H1 (cell line): ENCODE results near the gene FAM8A1.
"Not testable (repeated sequence)": the region's sequence is repeated elsewhere in the genome, so short reads cannot be mapped to it uniquely, and the experiment has no call there.

ENCODE experiments used
- CTCF ChIP-seq, 3 experiments: IDR thresholded peaks; 1 replicate in 2 of 3; 2 replicates in 1 of 3; pipeline versions ENCODE4 v1.5.1 to v1.6.1; 2011; ENCODE audit warnings: low read length in 3 of 3, mild to moderate bottlenecking in 3 of 3, inconsistent platforms in 2 of 3, low read depth in 1 of 3, moderate library complexity in 1 of 3; ENCODE audit not compliant: insufficient read depth in 1 of 3; ENCODE audit errors: control extremely low read depth in 1 of 3
- HDAC6 ChIP-seq: IDR thresholded peaks from one replicate; pipeline ENCODE4 v1.7.1; 2012; ENCODE audit warnings: low read depth, mild to moderate bottlenecking, inconsistent platforms, low read length, moderate library complexity
- MAX ChIP-seq: IDR thresholded peaks from 2 replicates; pipeline ENCODE4 v1.6.1; 2012; ENCODE audit warnings: inconsistent platforms
- RAD21 ChIP-seq, 2 experiments: IDR thresholded peaks in 1 of 2; conservative IDR thresholded peaks in 1 of 2; 2 replicates each; pipeline ENCODE4 v1.6.1; 2011; ENCODE audit warnings: low read depth in 2 of 2, low read length in 2 of 2, improper control_type of control experiment in 1 of 2, inconsistent platforms in 1 of 2, mild to moderate bottlenecking in 1 of 2, moderate library complexity in 1 of 2
- RFX5 ChIP-seq: IDR thresholded peaks from 2 replicates; pipeline ENCODE4 v1.6.1; 2011; ENCODE audit warnings: low read depth, low read length, improper control_type of control experiment, borderline replicate concordance
- SIRT6 ChIP-seq: IDR thresholded peaks from one replicate; pipeline ENCODE4 v1.7.1; 2012; ENCODE audit warnings: low read length, inconsistent platforms

DNA sequence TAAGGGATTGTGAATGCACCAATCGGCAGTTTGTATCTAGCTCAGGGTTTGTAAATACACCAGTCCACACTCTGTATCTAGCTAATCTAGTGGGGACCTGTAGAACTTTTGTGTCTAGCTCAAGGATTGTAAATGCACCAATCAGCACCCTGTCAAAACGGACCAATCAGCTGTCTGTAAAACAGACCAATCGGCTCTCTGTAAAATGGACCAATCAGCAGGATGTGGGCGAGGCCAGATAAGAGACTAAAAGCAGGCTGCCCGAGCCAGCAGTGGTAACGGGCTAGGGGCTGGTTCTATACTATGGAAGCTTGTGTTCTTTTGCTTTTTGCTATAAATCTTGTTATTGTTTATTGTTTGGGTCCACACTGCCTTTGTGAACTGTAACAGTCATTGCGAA is 18.8 kb upstream of the FAM8A1 start:
- TF ChIP-seq RFX5; CTCF (IDR thresholded peaks at IDR 0.05; ENCODE audit: control extremely low read depth in 1 of 3, insufficient read depth in 1 of 3, low read depth in 1 of 3, low read length in 3 of 3); RAD21 (IDR thresholded peaks at IDR 0.05 in 1 of 2, conservative IDR thresholded peaks at IDR 0.05 in 1 of 2; ENCODE audit: low read depth in 2 of 2, low read length in 2 of 2); HDAC6; SIRT6; MAX: not testable (repeated sequence)
